ENCODE measurements around the gene UPB1.
A peak's percentile ranks its signal among the peaks of the same experiment; 100 is the strongest.

Gene UPB1

DNA sequence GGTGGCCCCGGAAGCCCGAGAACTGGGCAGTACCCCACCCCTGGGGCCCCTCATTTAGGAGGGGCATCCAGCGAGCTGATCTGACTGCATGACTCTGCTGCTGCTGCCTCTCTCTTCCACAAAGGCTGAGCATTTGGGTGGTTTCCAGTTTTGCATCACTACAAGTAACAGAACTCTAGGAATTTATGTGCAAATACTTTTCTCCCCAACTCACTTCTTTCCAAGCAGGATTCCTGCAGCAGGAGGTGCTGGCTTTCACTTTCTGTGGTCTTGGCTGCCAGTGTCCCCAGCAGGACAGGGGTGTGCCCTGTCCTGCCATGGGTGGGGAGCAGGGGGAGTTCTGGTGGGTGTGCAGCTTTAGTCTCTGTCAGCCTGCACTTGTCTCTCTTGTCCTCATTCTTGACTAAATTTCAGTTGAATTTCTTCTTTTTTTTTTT is 21.2 kb downstream of the UPB1 start:
- DNase-seq (ENCODE audit: low read depth) = peak; percentile 64
- H3K4me3 ChIP-seq (ENCODE audit: low read depth, low read length) = no peak overlapping the region; the same call in 1 of the 2 replicates
- TF ChIP-seq, protein P1, sequence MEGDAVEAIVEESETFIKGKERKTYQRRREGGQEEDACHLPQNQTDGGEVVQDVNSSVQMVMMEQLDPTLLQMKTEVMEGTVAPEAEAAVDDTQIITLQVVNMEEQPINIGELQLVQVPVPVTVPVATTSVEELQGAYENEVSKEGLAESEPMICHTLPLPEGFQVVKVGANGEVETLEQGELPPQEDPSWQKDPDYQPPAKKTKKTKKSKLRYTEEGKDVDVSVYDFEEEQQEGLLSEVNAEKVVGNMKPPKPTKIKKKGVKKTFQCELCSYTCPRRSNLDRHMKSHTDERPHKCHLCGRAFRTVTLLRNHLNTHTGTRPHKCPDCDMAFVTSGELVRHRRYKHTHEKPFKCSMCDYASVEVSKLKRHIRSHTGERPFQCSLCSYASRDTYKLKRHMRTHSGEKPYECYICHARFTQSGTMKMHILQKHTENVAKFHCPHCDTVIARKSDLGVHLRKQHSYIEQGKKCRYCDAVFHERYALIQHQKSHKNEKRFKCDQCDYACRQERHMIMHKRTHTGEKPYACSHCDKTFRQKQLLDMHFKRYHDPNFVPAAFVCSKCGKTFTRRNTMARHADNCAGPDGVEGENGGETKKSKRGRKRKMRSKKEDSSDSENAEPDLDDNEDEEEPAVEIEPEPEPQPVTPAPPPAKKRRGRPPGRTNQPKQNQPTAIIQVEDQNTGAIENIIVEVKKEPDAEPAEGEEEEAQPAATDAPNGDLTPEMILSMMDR (IDR thresholded peaks at IDR 0.05; ENCODE audit: insufficient read depth, low read depth, low read length, missing control alignments) = no peak

DNA sequence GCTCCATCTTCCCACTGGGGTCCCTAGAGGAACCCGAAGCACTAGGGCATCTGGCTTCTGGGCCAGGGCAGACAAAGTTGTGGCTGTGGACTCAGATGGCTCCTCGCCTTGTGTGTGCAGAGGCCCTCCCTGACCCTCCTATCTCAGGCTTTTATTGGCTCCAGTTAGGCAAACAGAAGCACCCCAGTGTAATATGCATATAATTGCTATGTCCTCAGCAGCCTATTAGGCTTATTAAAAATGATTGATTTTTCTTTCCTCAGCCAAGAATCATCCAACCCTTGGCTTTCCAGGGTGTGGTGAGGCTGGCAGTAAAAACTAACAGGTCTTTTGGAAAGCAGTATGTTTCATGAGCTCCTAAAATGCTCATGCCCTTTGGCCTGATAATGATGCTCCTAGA is 22.3 kb downstream of the UPB1 start:
- H3K4me3 ChIP-seq (ENCODE audit: low read depth, low read length) = no peak overlapping the region
- no peak for DNase-seq (ENCODE audit: low read depth)
- TF ChIP-seq, protein P1 (IDR thresholded peaks at IDR 0.05; ENCODE audit: insufficient read depth, low read depth, low read length, missing control alignments) = no peak

DNA sequence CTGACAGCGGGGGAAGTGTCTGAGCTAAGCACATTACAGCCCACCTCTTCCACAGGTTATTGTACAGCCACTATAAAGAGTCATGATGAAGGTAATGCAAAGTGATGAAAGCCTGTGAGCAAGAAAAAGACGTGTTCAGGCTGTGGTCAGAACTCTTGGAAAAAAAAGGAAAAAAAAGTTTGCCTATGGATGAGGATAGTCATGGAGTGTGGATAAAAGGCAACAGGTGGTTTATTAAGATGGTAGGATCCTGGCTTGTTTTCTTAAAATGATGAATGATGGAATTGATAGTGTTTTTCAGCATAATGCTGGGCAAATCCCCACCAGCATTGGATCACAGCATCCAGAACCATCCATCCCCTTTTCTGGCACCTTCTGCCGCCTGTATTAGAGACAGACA is 23.1 kb downstream of the UPB1 start:
- H3K4me3 ChIP-seq (ENCODE audit: low read depth, low read length) = no peak overlapping the region
- TF ChIP-seq, protein P1 (IDR thresholded peaks at IDR 0.05; ENCODE audit: insufficient read depth, low read depth, low read length, missing control alignments) = no peak
- no peak for DNase-seq (ENCODE audit: low read depth)

DNA sequence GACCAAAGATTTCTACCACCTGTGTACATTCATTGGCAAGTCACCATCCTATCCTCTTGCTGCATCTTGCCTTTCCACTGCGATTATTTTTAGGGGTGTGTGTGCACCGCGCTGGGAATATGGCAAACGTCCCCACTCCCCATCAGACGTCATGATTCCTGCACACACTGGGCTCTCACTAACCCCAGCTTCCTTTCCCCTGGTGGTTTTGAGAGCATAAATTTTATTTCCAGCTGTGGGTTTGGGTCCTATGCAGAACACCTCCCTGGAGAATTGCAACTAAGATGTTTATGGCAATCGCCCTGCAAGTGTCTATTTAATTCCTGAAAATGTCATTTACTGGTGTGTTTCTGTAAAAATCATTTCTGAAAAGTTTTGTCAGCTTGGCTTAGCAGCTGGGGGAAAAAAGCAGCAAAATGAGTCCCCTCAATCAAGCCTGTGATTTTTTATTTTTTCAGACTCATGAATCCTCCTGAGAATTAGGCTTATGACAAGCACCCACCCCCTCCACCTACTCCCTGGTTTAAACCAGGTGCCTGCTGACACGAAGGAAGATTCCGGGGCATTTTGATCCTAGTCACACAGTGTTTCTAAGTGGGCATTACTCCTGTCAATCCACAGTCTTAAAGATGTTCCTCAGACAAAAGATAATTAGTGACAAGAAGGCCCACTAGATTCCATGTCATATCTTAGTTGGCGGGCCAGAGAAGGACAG is 23.8 kb downstream of the UPB1 start:
- no peak overlapping the region for H3K4me3 ChIP-seq (ENCODE audit: low read depth, low read length)
- no peak for DNase-seq (ENCODE audit: low read depth)
- TF ChIP-seq, protein P1 (IDR thresholded peaks at IDR 0.05; ENCODE audit: insufficient read depth, low read depth, low read length, missing control alignments) = no peak

DNA sequence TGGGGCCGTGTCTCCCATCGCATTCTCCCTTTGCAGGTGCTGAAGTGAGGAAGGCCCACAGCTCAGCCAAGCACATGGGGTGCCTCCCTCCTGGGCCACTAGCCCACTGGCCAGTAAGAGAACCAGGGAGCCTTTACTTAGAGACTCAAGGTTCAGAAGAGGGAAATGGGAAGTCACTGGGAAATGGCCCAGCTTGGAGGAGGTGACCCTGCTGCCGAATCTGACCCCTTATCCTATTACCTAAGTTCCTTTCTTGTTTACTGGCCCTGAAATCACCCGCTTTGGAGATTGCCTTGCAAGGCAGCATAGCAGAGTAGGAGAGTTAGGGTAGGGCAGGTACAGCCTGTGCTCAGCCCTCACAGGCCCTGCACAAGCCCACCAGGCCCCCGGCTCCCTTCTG is 24.4 kb downstream of the UPB1 start:
- H3K4me3 ChIP-seq (ENCODE audit: low read depth, low read length) = no peak overlapping the region
- DNase-seq (ENCODE audit: low read depth) = no peak
- TF ChIP-seq, protein P1 (IDR thresholded peaks at IDR 0.05; ENCODE audit: insufficient read depth, low read depth, low read length, missing control alignments) = no peak

DNA sequence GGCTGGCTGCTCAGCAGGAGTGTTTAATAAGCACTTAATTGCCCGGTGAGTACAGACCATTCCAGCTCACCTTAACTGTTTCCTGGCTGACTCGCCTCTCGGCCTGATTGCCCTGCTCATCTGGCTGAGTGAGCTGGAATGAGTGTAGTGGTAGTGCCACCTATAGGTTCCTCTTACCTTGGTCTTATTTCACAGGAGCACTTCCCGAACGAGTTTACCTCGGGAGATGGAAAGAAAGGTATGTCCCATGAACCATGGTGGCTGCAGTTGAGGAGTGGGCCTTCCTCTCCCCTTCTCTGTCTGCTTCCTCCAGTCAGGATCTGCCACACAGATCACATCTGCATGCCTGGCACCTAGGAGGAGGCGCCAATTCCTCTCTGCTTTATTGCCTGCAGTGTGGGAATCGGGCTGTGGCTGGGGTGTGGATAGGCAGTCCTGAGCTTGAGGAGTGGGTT is 26.7 kb downstream of the UPB1 start:
- H3K4me3 ChIP-seq (ENCODE audit: low read depth, low read length) = no peak overlapping the region
- DNase-seq (ENCODE audit: low read depth) = peak; percentile 75
- TF ChIP-seq, protein P1 (IDR thresholded peaks at IDR 0.05; ENCODE audit: insufficient read depth, low read depth, low read length, missing control alignments) = peak; percentile 50

DNA sequence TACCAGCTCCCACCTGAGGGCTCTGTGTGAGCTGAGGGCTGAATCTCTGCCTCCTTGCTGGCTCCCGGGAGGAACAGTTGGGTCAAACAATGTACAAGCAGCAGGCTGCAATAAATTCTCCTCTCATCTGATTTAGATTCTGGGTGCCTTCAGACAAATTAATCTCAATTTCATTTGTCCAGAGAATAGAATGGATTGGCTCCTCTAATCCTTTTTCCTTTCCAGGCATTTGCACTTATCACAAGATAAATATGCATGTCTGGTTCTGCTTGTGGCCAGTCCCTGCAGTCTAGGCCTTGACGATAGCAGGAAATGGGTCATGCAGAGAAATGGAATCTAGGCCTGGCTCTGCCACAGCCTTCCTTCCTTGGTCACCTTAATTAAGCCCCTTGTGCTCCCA is 28.7 kb downstream of the UPB1 start:
- no peak overlapping the region for H3K4me3 ChIP-seq (ENCODE audit: low read depth, low read length)
- DNase-seq (ENCODE audit: low read depth) = no peak
- TF ChIP-seq, protein P1 (IDR thresholded peaks at IDR 0.05; ENCODE audit: insufficient read depth, low read depth, low read length, missing control alignments) = no peak
